Measurements from ENCODE around the gene ACE.
A peak's percentile ranks its signal among the peaks of the same experiment; 100 is the strongest.

Gene ACE

GRCh38 chr17:63475491-63476412 is 1.1 kb upstream of the ACE start:
- no peak for DNase-seq

GRCh38 chr17:63476459-63476853 is 405 bp upstream of the ACE start:
- DNase-seq = peak; percentile 17 to 23

- DNase-seq = peak in 1 of 2 experiments; percentile 14
These were observed 899 bp downstream of the ACE start for GRCh38 chr17:63477480-63478440.

GRCh38 chr17:63478814-63479494 is 2.1 kb downstream of the ACE start:
- DNase-seq = peak; percentile 83 to 87

GRCh38 chr17:63479495-63480184 is 2.8 kb downstream of the ACE start:
- DNase-seq = no peak

- DNase-seq = no peak
These were observed 3.4 kb downstream of the ACE start for GRCh38 chr17:63480192-63480784.

GRCh38 chr17:63480826-63481487 is 4.1 kb downstream of the ACE start:
- no peak for DNase-seq

GRCh38 chr17:63481488-63481870 is 4.6 kb downstream of the ACE start:
- DNase-seq = no peak

GRCh38 chr17:63482509-63482908 is 5.6 kb downstream of the ACE start:
- no peak for DNase-seq

GRCh38 chr17:63483038-63483437 is 6.2 kb downstream of the ACE start:
- DNase-seq = no peak

- DNase-seq = no peak
These were observed 7.1 kb downstream of the ACE start for GRCh38 chr17:63483655-63484575.

- no peak for DNase-seq
These were observed 9.6 kb downstream of the ACE start for GRCh38 chr17:63486317-63487013.

GRCh38 chr17:63487014-63487339 is 10.1 kb downstream of the ACE start:
- no peak for DNase-seq

- no peak for DNase-seq
These were observed 12.0 kb downstream of the ACE start for GRCh38 chr17:63488851-63489250.

- no peak for DNase-seq
These were observed 12.4 kb downstream of the ACE start for GRCh38 chr17:63489291-63489690.

GRCh38 chr17:63490329-63490728 is 13.5 kb downstream of the ACE start:
- DNase-seq = no peak

- DNase-seq = no peak
These were observed 14.1 kb downstream of the ACE start for GRCh38 chr17:63490858-63491400.

- DNase-seq = no peak
These were observed 14.6 kb downstream of the ACE start for GRCh38 chr17:63491413-63491812.

GRCh38 chr17:63491977-63492618 is 15.2 kb downstream of the ACE start:
- no peak for DNase-seq
